Skin of body (tissue), 2 donors: Measurements from ENCODE around the gene TIMM23. TPM values are rescaled to one million over a fixed set of nuclear protein-coding genes. Genes with fewer than 3 reads are reported as not detected.
"Not testable (repeated sequence)": the region's sequence is repeated elsewhere in the genome, so short reads cannot be mapped to it uniquely, and the experiment has no call there.

ENCODE experiments used
- DNase-seq: peaks from one replicate; lab custom pipeline; 2025; lab: John Stamatoyannopoulos, UW
- total RNA-seq: library from RNA; depleted of rRNA; stranded (reverse); fragments of >200 nt; gene quantifications from one replicate; pipeline ENCODE4 v1.2.3, GENCODE V29; 2014

TIMM23 gene
- total RNA-seq, 1 donor from 2014 or later: 36.5 TPM

DNA sequence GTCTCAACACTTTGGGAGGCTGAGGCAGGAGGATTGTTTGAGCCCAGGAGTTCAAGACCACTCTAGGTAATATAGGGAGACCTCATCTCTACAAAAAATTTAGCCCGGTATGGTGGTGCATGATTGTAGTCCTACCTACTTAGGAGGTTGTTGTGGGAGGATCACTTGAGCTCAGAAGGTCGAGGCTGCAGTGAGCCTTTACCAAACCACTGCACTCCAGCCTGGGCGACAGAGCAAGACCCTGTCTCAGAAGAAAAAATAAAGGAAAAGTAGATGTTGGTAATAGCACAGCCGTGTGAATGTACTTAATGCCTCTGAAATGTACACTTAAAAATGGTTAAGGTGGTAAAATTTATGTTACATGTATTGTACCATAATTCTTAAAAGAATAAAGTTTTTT is 25.3 kb downstream of the TIMM23 start:
- no peak for DNase-seq

DNA sequence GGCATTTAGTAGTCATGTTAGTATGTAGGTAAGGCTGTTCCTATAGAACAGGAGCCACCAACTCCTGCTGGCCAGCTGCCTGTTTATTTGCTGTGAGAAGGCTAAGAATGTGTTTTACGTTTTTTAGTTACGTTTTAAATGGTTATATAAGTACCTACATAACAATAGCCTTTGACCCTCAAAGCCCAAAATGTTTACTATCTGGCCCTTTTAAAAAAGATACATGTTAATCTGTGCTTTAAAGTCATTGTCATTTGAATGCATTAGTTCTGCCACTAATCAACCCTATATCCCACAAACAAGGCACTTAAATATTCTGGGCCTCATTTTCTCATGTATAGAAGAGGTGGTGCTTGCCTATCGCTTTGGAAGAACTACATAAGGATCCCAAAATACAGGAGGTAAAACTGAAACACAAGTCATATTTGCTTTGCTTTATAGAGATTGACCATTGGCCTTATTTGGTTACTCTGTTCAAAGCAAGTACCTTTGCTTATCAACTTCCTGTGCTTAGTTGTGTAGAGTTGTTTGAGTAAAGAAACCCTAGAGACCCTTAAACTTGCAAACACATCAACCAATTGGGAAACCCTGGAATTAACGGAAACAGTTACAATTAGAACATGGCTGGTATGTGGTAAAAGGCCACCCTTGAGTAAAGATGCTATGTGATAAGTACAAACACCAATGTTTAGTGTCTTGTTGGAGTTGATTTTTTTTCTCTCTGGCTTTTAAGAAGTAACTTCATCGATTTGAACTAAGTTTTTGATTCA is 25.9 kb downstream of the TIMM23 start:
- no peak for DNase-seq

DNA sequence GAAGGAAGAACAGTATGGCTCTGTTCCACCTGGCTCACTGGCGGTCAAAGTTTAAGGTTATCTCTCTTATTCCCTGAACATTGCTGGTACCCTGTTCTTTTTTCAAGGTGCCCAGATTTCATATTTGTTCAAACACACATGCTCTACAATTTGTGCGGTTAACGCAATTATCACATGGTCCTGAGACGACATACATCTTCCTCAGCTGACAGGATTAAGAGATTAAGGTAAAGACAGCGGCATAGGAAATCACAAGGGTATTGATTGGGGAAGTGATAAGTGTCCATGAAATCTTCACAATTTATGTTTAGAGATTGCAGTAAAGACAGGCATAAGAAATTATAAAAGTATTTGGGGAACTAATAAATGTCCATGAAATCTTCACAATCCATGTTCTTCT is 27.7 kb downstream of the TIMM23 start:
- not testable (repeated sequence) for DNase-seq

DNA sequence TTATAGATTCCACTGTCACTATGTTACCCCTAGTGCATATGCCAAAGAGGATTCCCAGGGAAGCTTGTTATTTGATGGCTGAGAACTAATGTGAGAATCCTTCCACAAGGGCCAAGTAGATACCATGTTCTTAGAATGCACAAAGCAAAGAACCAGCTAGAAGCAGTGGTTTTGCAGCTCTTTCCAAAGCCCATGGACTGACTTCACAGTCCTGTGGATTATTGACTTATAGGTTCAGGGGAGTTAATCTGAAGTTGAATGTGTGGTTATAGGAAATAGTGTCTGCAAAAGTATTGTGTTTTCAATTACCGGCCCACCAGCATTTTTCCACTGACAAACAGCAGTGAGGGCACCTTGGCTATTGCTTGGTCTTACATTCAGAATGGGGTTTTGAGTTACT is 28.2 kb downstream of the TIMM23 start:
- DNase-seq: no peak

DNA sequence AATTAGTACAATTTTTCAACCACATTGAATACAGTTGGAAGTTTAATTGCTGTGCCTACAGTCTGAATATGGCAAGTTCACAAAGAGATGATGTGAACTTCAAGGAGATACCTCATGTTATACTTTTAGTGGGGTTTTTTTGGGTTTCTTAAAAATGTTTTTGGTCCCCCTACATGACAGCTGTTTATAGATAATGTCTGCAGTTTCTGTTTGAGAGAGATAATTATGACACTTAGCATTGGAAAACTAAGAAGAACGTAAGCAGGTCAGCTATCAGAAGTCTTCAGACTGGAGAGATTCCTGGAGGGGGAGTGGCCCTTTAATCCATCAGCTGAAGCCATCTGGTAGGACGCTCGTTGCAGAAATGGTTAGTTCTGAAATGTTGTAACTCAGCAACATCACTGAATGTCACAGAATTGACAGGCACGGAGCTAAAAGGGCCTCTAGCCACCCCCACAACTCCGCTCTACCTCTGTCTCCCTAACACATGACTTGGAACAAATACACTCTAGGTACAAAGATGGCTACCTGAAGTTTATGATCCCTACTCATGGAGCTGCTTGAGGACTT is 29.0 kb downstream of the TIMM23 start:
- no peak for DNase-seq

DNA sequence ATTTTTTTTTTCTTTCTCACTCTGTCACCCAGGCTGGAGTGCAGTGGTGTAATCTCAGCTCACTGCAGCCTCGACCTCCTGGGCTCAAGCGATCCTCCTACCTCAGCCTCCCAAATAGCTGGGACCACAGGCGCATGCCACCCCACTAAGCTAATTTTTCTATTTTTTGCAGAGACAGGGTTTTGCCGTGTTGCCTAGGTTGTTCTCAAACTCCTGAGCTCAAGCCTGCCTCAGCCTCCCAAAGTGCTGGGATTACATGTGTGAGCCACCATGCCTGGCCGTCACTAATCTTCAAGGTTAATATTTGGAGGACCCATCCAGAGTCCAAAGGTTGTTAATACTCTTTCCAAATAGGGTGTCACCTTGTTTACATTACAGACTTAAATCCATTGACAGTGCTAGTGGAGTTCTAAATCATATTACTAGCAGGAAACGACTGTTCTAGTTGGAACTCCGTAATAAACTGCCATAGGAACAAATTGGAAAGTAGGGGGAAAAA is 29.9 kb downstream of the TIMM23 start:
- DNase-seq: not testable (repeated sequence)

DNA sequence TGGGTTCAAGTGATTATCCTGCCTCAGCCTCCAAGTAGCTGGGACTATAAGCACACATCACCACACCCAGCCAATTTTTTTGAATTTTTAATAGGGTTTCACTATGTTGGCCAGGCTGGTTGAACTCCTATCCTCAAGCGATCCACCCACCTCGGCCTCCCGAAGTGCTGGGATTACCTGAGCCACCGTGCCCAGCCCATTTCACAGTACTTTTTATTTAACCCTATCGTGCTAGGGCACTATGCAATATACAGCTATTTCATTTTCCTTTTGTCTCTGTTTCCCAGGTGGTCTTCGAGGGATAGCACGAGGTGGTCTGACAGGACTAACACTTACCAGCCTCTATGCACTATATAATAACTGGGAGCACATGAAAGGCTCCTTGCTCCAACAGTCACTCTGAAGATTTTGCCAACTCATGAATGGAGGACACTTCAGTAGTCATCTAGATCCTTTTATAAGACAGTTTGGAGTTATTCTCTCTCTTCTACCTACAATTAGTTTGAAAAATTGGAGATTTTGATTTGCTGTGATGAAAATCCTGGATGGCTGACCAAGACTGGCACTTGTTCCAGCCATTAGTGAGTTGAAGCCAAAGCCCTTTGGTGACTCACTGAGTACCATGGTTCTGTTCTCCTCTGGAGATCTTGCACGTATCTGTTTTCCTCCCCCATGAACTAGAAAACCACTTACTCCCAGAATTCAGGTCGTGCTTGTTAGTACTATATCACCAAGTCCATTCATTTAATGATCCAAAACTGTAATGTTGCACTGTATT is 30.8 kb downstream of the TIMM23 start:
- DNase-seq: no peak

DNA sequence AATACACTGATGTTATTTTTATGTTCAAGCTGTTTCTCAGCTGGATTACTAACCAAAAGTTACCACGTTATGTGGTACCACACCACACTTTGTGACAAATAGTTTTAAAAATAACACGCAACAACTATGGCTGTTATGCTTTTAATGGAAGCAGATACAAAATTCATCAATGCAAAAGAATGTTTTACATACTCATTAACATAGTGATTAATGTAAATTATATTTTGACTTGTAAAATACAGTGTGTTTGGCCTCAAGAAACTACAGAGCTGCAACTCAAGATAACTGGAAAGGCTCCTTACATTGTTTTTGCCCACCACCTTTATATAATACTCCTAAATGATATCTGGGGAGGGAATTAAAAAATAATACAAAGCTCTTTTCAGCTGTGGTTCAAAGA is 32.7 kb downstream of the TIMM23 start:
- no peak for DNase-seq

DNA sequence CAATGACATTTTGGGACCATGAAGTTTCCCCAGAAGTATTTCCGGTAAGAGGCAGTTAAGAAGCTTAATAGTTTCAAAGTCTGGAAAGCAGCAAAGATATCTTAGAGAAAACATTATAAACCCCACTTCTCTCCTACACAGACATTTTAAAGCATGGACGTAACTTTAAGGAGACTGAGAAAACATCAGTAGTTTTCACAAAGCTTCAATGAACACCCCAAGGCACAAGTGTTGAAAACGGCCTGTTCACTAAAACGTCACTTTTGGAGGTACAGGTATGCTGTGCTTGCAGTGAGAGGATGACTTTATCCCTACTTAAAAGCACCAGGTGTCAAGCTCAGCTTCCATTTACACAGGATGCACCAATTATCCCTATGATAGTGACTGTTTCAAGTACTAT is 33.1 kb downstream of the TIMM23 start:
- DNase-seq: no peak

DNA sequence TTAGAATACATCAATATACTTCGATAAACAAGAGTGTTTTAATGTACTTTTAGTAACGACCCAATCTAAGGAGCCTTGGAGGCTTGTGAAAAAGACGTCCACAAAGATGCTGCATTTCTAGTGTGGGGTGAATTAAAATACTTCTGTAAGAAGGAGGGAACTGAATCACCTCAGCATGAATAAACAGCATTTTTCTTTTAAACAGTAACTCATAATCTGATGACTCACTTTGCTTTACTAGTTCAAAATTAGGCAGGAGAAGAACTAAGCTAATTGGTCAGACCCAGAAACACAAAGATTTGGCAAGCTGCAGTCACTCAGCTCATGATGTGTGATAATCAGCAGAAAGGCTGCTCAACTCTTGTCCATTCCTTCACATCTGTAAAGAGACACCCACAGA is 33.9 kb downstream of the TIMM23 start:
- DNase-seq: no peak

DNA sequence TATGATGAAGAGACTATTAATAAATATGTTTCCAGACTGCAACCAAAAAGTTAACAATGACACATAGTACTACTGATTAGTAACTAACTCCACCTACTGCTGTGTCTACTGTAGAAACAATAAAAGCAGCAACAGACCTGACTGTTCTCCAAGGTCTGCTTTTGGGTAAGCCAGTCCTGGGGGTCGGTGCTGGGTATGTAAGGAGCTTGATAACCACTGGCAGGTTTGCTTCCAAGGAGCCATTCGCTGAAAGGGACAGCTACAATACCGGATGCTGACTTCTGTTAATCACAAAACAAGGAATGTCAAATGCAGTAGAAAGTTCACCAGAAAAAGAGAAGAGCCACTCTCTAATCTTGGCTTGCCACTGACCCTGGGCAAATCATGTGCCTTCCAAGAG is 40.5 kb downstream of the TIMM23 start:
- DNase-seq: no peak

DNA sequence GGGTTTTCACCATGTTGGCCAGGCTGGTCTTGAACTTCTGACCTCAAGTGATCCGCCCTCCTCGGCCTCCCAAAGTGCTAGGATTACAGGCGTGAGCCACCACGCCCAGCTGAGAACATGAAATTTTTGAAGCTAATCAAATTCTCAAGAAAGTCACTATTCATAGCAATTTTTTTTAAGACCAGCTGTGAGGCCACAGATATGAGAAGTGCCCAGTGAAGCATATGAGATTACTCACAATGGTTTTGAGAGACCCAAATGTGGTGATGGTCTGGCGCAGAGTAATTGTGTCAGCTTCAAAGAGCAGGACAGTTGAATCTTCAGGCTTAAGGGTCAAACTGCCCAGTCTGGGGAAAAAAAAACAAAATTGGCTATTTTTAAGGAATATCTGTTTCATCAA is 41.9 kb downstream of the TIMM23 start:
- DNase-seq: no peak

DNA sequence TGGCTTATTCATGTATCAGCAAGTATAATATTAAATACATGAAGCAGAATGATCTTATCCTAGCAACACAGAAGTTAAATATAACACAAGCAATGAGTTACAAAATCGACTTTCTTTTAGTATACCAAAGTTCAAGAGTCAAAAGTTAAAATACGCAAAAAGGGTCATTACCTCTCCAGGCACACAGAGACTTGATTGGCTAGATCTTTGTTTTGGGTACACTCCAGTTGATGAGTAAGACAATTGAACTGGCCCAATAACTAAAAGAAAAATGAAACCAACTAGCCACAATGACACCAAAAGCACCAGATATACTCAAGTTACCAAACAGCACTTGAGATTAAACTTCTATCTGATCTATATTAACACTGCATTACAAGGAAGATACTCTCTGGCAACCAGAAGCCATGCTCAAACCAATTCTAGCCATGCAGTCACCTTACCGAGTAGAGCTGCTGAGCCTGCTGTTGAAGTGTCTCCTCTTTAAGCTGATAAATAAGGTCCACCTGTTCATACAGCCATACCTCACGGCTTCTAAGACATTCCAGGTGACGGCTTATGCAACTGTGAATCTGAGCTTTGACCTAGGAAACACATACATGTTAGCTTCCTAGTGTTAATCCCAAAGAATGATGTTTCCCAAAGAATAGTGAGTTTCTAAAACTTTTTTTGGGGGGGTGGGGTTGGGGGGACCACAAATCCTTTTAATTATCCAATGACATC is 42.6 kb downstream of the TIMM23 start:
- no peak for DNase-seq

DNA sequence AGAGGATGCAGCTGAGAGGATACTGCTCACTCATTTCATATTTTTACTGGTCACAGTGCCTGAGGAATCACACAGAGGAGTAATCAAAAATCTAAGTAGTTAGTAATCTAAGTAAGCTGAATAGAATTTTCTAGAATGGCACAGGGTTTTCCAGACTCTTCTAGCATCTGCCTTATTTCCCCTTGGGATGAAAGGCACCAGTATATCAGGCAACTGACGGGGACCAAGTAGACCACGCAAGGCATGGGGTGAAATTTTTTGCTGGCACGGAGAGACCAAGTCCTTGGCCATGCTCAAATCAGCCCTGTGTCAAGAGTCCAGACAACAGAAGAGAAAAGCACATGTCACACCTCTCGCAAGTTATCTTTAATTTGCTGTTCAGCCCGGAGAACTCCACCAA is 43.9 kb downstream of the TIMM23 start:
- DNase-seq: no peak

DNA sequence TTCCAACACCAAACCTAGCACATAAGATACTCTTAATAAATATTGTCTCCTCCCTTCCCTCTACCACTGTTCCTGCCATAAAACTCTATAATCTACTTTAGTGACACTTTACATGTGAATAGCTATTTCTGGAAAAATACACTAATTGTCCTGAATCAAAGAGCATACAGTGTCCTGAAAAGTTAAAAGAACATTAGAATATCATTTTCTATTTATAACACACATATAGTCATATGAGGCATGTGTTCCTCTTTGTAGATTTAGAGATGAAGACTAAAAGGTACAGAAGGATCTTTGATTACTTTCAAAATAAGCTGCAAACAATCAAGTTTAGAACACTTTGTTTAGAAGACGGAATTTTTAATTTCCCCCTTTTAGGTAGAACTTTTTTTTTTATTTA is 44.5 kb downstream of the TIMM23 start:
- no peak for DNase-seq

DNA sequence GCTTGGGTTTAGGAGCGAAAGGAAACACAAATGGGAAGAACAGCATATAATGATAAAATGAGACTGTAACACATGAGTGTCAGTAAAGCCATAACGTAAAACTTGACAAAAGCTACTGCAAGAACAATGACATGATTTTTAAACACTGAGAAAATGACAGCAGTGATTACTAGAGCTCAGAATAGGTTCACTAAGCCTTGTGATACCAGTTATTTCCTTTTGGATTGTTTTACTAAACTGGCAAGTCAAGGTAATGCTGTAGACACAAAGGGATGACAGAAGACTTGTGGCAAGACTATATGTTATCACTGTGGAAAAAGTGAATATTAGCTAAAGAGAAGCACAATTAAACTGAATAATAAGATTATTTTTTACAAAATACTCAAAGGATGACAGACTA is 45.4 kb downstream of the TIMM23 start:
- no peak for DNase-seq

DNA sequence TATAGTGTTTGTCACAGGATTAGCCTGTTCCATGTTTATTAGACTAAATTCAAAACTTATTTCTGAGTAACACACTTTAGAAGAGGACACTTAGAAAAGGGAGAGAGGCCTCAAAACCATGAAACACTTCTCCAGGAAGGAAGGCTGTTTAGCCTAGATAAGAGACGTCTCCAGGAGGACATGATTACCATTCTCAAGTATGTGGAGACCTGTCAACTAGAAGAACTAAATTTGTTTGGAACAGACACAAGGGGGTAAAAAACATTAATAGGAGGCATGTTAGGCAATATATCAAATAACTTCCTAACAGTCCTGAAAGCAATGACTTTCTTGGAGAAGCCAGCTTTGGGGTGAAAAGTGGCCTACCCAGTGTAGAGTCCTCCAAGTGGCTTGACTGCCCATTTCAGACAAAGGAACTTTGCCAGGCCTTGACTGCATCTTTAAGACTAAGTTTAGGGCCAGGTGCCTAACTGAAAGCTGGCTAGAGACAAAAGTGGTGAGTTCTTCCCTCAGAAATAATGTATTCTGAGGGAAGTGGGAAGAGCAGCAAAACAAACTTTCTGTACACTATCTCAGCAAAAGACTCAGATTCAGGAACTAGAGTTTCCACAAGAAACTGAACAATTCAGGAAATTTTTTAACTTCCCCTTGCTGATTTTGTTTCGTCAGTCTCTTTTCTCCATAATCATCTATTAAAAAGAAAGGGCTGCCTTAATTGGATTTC is 46.3 kb downstream of the TIMM23 start:
- no peak for DNase-seq

DNA sequence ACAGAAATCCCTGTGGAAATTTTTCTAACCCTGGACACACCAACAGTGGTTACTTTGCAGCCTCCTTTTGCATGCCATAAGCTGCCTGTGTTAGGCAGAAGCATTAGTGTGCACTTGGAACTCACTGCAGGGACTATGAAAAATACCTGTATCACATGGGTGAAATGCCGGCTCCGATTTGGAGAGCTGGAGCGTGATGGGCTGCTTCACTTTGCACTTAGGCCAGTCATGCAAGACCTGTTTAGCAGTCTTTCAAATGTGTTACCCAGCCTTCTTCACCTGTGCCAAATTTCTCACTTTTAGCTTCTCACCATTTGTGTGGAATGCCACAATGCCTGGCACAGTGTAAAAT is 46.9 kb downstream of the TIMM23 start:
- DNase-seq: no peak

DNA sequence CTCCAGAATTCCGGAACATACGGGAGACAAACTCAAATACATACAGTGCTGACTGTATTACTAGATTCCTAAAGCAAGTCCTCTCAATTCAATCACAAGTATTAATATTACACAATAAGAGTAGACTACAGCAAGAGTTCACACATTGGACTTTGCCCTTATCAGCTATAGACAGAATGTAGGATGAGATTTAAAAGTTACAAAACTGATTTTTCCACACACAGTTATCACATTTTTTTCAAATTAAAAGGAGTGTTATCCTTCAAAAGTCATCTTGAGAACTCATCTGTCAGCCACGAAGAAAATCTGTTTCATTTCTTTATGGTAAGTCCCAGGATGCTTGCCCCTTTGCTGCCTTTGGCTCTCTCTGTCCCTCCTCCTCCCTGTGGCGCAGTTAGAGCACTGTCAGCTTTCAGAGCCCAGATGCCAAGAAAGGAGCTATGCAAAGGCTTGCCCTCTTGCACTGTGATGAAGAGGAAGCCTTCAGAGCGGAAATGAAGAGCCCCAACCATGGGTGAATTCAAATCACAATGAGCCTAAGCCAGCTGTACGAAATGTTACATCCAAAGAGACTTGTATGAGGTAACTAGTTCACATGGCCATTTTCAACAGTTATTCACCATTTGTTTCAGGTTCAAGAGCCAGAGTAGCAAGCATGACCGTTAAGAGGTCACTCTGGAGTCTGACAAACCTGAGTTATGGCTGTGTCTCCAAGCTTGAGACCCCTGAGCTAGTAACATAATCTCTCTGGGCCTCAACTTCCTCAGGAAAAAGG is 47.5 kb downstream of the TIMM23 start:
- DNase-seq: no peak

DNA sequence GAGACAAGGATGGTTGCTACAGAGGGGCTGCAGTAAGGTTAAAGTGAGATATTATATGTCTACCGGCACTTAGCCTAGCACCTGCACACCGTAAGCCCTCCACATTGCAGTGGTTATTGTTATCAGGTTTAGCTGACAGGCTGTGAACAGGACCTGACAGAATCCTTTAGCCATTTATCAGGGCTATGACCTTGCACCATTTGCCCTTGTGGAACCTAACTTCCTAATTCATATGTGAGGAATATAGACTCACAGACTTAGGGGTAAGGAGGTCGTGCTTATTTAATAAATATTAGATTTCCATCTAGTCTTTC is 48.0 kb downstream of the TIMM23 start:
- no peak for DNase-seq
